Body of pancreas (tissue), 4 donors: ENCODE results near the gene APAF1.

Experiments
- CTCF ChIP-seq, 7 experiments: fragments of 450-650 bp in 4 of 7; fragments of 200-600 bp in 3 of 7; sonication (generic) in 3 of 7; IDR thresholded peaks; one replicate each; pipeline ENCODE4 v1.5.1; 2016 to 2019; ENCODE audit warnings: antibody characterized with exemption in 7 of 7
- POLR2A ChIP-seq, 3 donors: fragments of 450-650 bp; IDR thresholded peaks; one replicate each; pipeline ENCODE4 v1.6.1; 2016; ENCODE audit warnings: antibody characterized with exemption in 3 of 3, mild to moderate bottlenecking in 2 of 3

- no peak for TF ChIP-seq POLR2A (IDR thresholded peaks at IDR 0.05)
- no peak for TF ChIP-seq CTCF (IDR thresholded peaks at IDR 0.05)
Measured at GRCh38 chr12:98678236-98678945, 33.3 kb downstream of the APAF1 start.
